Measurements from ENCODE around the gene MGRN1.
A peak's percentile ranks its signal among the peaks of the same experiment; 100 is the strongest.

The MGRN1 gene

GRCh38 chr16:4713663-4714501 lies 89.3 kb downstream of the MGRN1 start:
- peak overlapping the region; percentile 39; the same call in 1 of the 2 replicates for H3K9ac ChIP-seq (ENCODE audit: low read depth, low read length)
- H3K27ac ChIP-seq (ENCODE audit: low read depth, low read length): peak overlapping the region; percentile 41; the same call in 1 of the 2 replicates
- H3K9me3 ChIP-seq (ENCODE audit: insufficient read depth, low read depth, low read length): no peaks in the 10 kb centered on the region
- H3K36me3 ChIP-seq (ENCODE audit: insufficient read depth, low read length): peaks cover 55% of the 10 kb centered on the region
- 65% methylated on average over 18 of the region's 18 CpGs for WGBS
- H3K27me3 ChIP-seq (ENCODE audit: insufficient read depth, low read length): no peaks in the 10 kb centered on the region
- peaks cover 17% of the 10 kb centered on the region; the same call in 1 of the 2 replicates for H3K4me1 ChIP-seq (ENCODE audit: insufficient read depth, low read length)
- no peak overlapping the region for H3K4me3 ChIP-seq (ENCODE audit: low read length)

- H3K9me3 ChIP-seq (ENCODE audit: insufficient read depth, low read depth, low read length): no peaks in the 10 kb centered on the region
- 96% methylated on average over 2 of the region's 2 CpGs for WGBS
- H3K27ac ChIP-seq (ENCODE audit: low read depth, low read length): no peak overlapping the region
- no peaks in the 10 kb centered on the region for H3K27me3 ChIP-seq (ENCODE audit: insufficient read depth, low read length)
- peaks cover 19% of the 10 kb centered on the region; the same call in 1 of the 2 replicates for H3K4me1 ChIP-seq (ENCODE audit: insufficient read depth, low read length)
- H3K4me3 ChIP-seq (ENCODE audit: low read length): no peak overlapping the region
- no peak overlapping the region for H3K9ac ChIP-seq (ENCODE audit: low read depth, low read length)
- H3K36me3 ChIP-seq (ENCODE audit: insufficient read depth, low read length): peaks cover 50% of the 10 kb centered on the region
These were observed 90.4 kb downstream of the MGRN1 start for GRCh38 chr16:4714996-4715395.

- WGBS: 47% methylated on average over 5 of the region's 5 CpGs
- peak overlapping the region; percentile 43; the same call in 1 of the 2 replicates for H3K27ac ChIP-seq (ENCODE audit: low read depth, low read length)
These were observed 93.8 kb downstream of the MGRN1 start for GRCh38 chr16:4718466-4718865.

GRCh38 chr16:4723071-4723767 lies 98.6 kb downstream of the MGRN1 start:
- Histone ChIP-seq H3K4me3 (ENCODE audit: low read length) (no peak overlapping the region), H3K27me3 (ENCODE audit: insufficient read depth, low read length) (no peaks in the 10 kb centered on the region), H3K27ac (ENCODE audit: low read depth, low read length) (no peak overlapping the region), H3K36me3 (ENCODE audit: insufficient read depth, low read length) (peaks cover 54% of the 10 kb centered on the region), H3K4me1 (ENCODE audit: insufficient read depth, low read length) (peaks cover 8% of the 10 kb centered on the region; the same call in 1 of the 2 replicates), H3K9me3 (ENCODE audit: insufficient read depth, low read depth, low read length) (no peaks in the 10 kb centered on the region), H3K9ac (ENCODE audit: low read depth, low read length) (no peak overlapping the region)
- WGBS: 96% methylated on average over 13 of the region's 14 CpGs

More at GRCh38 chr16:4718466-4718865, 93.8 kb downstream of the MGRN1 start:
- Histone ChIP-seq H3K27me3 (ENCODE audit: insufficient read depth, low read length) (no peaks in the 10 kb centered on the region), H3K9me3 (ENCODE audit: insufficient read depth, low read depth, low read length) (no peaks in the 10 kb centered on the region), H3K36me3 (ENCODE audit: insufficient read depth, low read length) (peaks cover 39% of the 10 kb centered on the region), H3K4me3 (ENCODE audit: low read length) (no peak overlapping the region), H3K4me1 (ENCODE audit: insufficient read depth, low read length) (peaks cover 19% of the 10 kb centered on the region; the same call in 1 of the 2 replicates), H3K9ac (ENCODE audit: low read depth, low read length) (no peak overlapping the region)

GRCh38 chr16:4724661-4725270 lies 100.1 kb downstream of the MGRN1 start:
- no peak overlapping the region for H3K9ac ChIP-seq (ENCODE audit: low read depth, low read length)
- H3K9me3 ChIP-seq (ENCODE audit: insufficient read depth, low read depth, low read length): no peaks in the 10 kb centered on the region
- 94% methylated on average over 11 of the region's 11 CpGs for WGBS
- no peak overlapping the region for H3K27ac ChIP-seq (ENCODE audit: low read depth, low read length)
- no peaks in the 10 kb centered on the region for H3K27me3 ChIP-seq (ENCODE audit: insufficient read depth, low read length)
- no peaks in the 10 kb centered on the region for H3K4me1 ChIP-seq (ENCODE audit: insufficient read depth, low read length)
- peaks cover 63% of the 10 kb centered on the region for H3K36me3 ChIP-seq (ENCODE audit: insufficient read depth, low read length)
- H3K4me3 ChIP-seq (ENCODE audit: low read length): no peak overlapping the region

- Histone ChIP-seq H3K4me3 (ENCODE audit: low read length) (no peak overlapping the region), H3K27me3 (ENCODE audit: insufficient read depth, low read length) (no peaks in the 10 kb centered on the region), H3K9me3 (ENCODE audit: insufficient read depth, low read depth, low read length) (no peaks in the 10 kb centered on the region), H3K27ac (ENCODE audit: low read depth, low read length) (no peak overlapping the region), H3K4me1 (ENCODE audit: insufficient read depth, low read length) (no peaks in the 10 kb centered on the region), H3K9ac (ENCODE audit: low read depth, low read length) (no peak overlapping the region), H3K36me3 (ENCODE audit: insufficient read depth, low read length) (peaks cover 73% of the 10 kb centered on the region)
- WGBS: 95% methylated on average over 18 of the region's 18 CpGs
These were observed 102.0 kb downstream of the MGRN1 start for GRCh38 chr16:4726616-4727015.

GRCh38 chr16:4728676-4729075 lies 104.0 kb downstream of the MGRN1 start:
- H3K27ac ChIP-seq (ENCODE audit: low read depth, low read length): no peak overlapping the region
- 93% methylated on average over 8 of the region's 8 CpGs for WGBS
- H3K4me3 ChIP-seq (ENCODE audit: low read length): no peak overlapping the region
- H3K9me3 ChIP-seq (ENCODE audit: insufficient read depth, low read depth, low read length): no peaks in the 10 kb centered on the region
- H3K4me1 ChIP-seq (ENCODE audit: insufficient read depth, low read length): no peaks in the 10 kb centered on the region
- peaks cover 58% of the 10 kb centered on the region for H3K36me3 ChIP-seq (ENCODE audit: insufficient read depth, low read length)
- no peak overlapping the region for H3K9ac ChIP-seq (ENCODE audit: low read depth, low read length)
- no peaks in the 10 kb centered on the region for H3K27me3 ChIP-seq (ENCODE audit: insufficient read depth, low read length)

GRCh38 chr16:4729876-4730275 lies 105.2 kb downstream of the MGRN1 start:
- Histone ChIP-seq H3K4me1 (ENCODE audit: insufficient read depth, low read length) (no peaks in the 10 kb centered on the region), H3K9me3 (ENCODE audit: insufficient read depth, low read depth, low read length) (no peaks in the 10 kb centered on the region), H3K9ac (ENCODE audit: low read depth, low read length) (no peak overlapping the region), H3K36me3 (ENCODE audit: insufficient read depth, low read length) (peaks cover 46% of the 10 kb centered on the region), H3K4me3 (ENCODE audit: low read length) (no peak overlapping the region), H3K27me3 (ENCODE audit: insufficient read depth, low read length) (no peaks in the 10 kb centered on the region), H3K27ac (ENCODE audit: low read depth, low read length) (no peak overlapping the region)
- 97% methylated on average over 15 of the region's 15 CpGs for WGBS

GRCh38 chr16:4733211-4733742 lies 108.7 kb downstream of the MGRN1 start:
- no peaks in the 10 kb centered on the region; the same call in 1 of the 2 replicates for H3K4me1 ChIP-seq (ENCODE audit: insufficient read depth, low read length)
- peak overlapping the region; percentile 83 for H3K9ac ChIP-seq (ENCODE audit: low read depth, low read length)
- H3K36me3 ChIP-seq (ENCODE audit: insufficient read depth, low read length): peaks cover 22% of the 10 kb centered on the region
- no peak overlapping the region for H3K27ac ChIP-seq (ENCODE audit: low read depth, low read length)
- 28% methylated on average over 13 of the region's 17 CpGs for WGBS
- no peaks in the 10 kb centered on the region for H3K27me3 ChIP-seq (ENCODE audit: insufficient read depth, low read length)
- peak overlapping the region; percentile 85 for H3K4me3 ChIP-seq (ENCODE audit: low read length)
- no peaks in the 10 kb centered on the region for H3K9me3 ChIP-seq (ENCODE audit: insufficient read depth, low read depth, low read length)

GRCh38 chr16:4733747-4734062 lies 109.1 kb downstream of the MGRN1 start:
- peak overlapping the region; percentile 85 for H3K4me3 ChIP-seq (ENCODE audit: low read length)
- WGBS: under 1% methylated on average over 18 of the region's 19 CpGs
- peak overlapping the region; percentile 83 for H3K9ac ChIP-seq (ENCODE audit: low read depth, low read length)
- H3K36me3 ChIP-seq (ENCODE audit: insufficient read depth, low read length): peaks cover 21% of the 10 kb centered on the region
- no peaks in the 10 kb centered on the region for H3K9me3 ChIP-seq (ENCODE audit: insufficient read depth, low read depth, low read length)
- no peaks in the 10 kb centered on the region; the same call in 1 of the 2 replicates for H3K4me1 ChIP-seq (ENCODE audit: insufficient read depth, low read length)
- H3K27me3 ChIP-seq (ENCODE audit: insufficient read depth, low read length): no peaks in the 10 kb centered on the region
- peak overlapping the region; percentile 86; the same call in 1 of the 2 replicates for H3K27ac ChIP-seq (ENCODE audit: low read depth, low read length)
